ENCODE data around the gene RNF213. TPM values are rescaled to one million over a fixed set of nuclear protein-coding genes. Genes with fewer than 3 reads are reported as not detected.
A peak's percentile ranks its signal among the peaks of the same experiment; 100 is the strongest.

RNF213 gene
- polyA plus RNA-seq, 1 of the 3 experiments (the other 2 are of a cell fraction): 57.5 TPM

GRCh38 chr17:80419255-80419654 lies 158.6 kb downstream of the RNF213 start:
- DNase-seq: peak; percentile 33
- CTCF ChIA-PET: interaction anchor here (1.2 to 6.5 kb wide), 2 partner anchors 7 to 609 kb away, joined by 3 to 47 read pairs; no protein-coding TSS in a partner anchor
- TF ChIP-seq RCOR1 (IDR thresholded peaks at IDR 0.05; ENCODE audit: low read length) (no peak), REST (IDR thresholded peaks at IDR 0.05; ENCODE audit: low read depth, low read length) (no peak), EZH2phosphoT487 (IDR thresholded peaks at IDR 0.05; ENCODE audit: borderline replicate concordance, low read depth) (no peak), SMC3 (IDR thresholded peaks at IDR 0.05; ENCODE audit: low read depth, low read length) (no peak), RAD21 (IDR thresholded peaks at IDR 0.05; ENCODE audit: low read length) (no peak), FOXJ3 (CRISPR knock-in tag; IDR thresholded peaks at IDR 0.05) (no peak), SIN3A (IDR thresholded peaks at IDR 0.05; ENCODE audit: borderline replicate concordance, low read depth, low read length) (no peak), RXRA (IDR thresholded peaks at IDR 0.05; ENCODE audit: borderline replicate concordance, low read depth) (no peak), POLR2AphosphoS5 (IDR thresholded peaks at IDR 0.05; ENCODE audit: low read depth, low read length) (no peak), ZBTB33 (IDR thresholded peaks at IDR 0.05; ENCODE audit: borderline replicate concordance, low read depth) (no peak), JUND (IDR thresholded peaks at IDR 0.05) (no peak), NRF1 (IDR thresholded peaks at IDR 0.05; ENCODE audit: low read depth, low read length) (no peak), TCF12 (IDR thresholded peaks at IDR 0.05) (no peak), FOSL2 (IDR thresholded peaks at IDR 0.05; ENCODE audit: borderline replicate concordance, low read depth) (no peak), USF1 (IDR thresholded peaks at IDR 0.05; ENCODE audit: borderline replicate concordance, low read depth) (no peak), CHD2 (IDR thresholded peaks at IDR 0.05; ENCODE audit: low read length, partially characterized antibody) (no peak), TAF1 (IDR thresholded peaks at IDR 0.05; ENCODE audit: borderline replicate concordance, low read depth, low read length) (no peak), EP300 (IDR thresholded peaks at IDR 0.05; ENCODE audit: borderline replicate concordance in 1 of 2, low read depth in 1 of 2, low read length in 1 of 2) (no peak), ELF1 (IDR thresholded peaks at IDR 0.05) (no peak), CTCF (IDR thresholded peaks at IDR 0.05) (no peak)
- Histone ChIP-seq H3K9ac (no peak overlapping the region), H3K79me2 (ENCODE audit: insufficient read depth) (peaks cover 41% of the 10 kb centered on the region), H3K4me3 (ENCODE audit: low read depth in 2 of 2, low read length in 1 of 2) (no peak overlapping the region), H3K9me3 (no peaks in the 10 kb centered on the region), H3K27ac (ENCODE audit: low read depth in 2 of 2, low read length in 1 of 2) (no peak overlapping the region), H3F3A (replicated peaks; ENCODE audit: insufficient read depth) (peaks cover 5% of the 10 kb centered on the region), H4K20me1 (ENCODE audit: insufficient read depth) (peaks cover 31% of the 10 kb centered on the region), H3K9me2 (no peaks in the 10 kb centered on the region), H2AFZ (ENCODE audit: low read depth) (no peak overlapping the region), H3K27me3 (ENCODE audit: insufficient read depth) (no peaks in the 10 kb centered on the region), H3K4me2 (no peak overlapping the region), H3K36me3 (replicated peaks in 1 of 2; ENCODE audit: control insufficient read depth in 1 of 2, insufficient read depth in 2 of 2, low read length in 1 of 2) (peaks cover 25 to 28% of the 10 kb centered on the region in 2 experiments), H3K4me1 (ENCODE audit: control insufficient read depth in 1 of 2, insufficient read depth in 2 of 2, low read depth in 1 of 2, low read length in 1 of 2) (peaks cover 5 to 15% of the 10 kb centered on the region in 2 experiments; a peak in 2 of 4 replicates)
- POLR2A ChIA-PET: no interaction called here
- WGBS (ENCODE audit: low lambda C conversion rate): 85% methylated on average over 11 of the region's 11 CpGs

All from SK-N-SH (cell line).